Upper lobe of left lung (tissue), 4 donors: ENCODE measurements around the gene DNAH3.

Experiments
- POLR2A ChIP-seq, 4 donors: fragments of 450-650 bp; IDR thresholded peaks; one replicate each; pipeline ENCODE4 v1.5.1; 2016 to 2017; ENCODE audit warnings: antibody characterized with exemption in 4 of 4, mild to moderate bottlenecking in 2 of 4
- TF ChIP-seq, protein P1 (sequence below), 6 experiments: fragments of 450-650 bp in 4 of 6; fragments of 200-600 bp in 2 of 6; sonication (generic) in 2 of 6; IDR thresholded peaks; one replicate each; pipeline ENCODE4 v1.5.1; 2016 to 2019; ENCODE audit warnings: antibody characterized with exemption in 6 of 6

DNA sequence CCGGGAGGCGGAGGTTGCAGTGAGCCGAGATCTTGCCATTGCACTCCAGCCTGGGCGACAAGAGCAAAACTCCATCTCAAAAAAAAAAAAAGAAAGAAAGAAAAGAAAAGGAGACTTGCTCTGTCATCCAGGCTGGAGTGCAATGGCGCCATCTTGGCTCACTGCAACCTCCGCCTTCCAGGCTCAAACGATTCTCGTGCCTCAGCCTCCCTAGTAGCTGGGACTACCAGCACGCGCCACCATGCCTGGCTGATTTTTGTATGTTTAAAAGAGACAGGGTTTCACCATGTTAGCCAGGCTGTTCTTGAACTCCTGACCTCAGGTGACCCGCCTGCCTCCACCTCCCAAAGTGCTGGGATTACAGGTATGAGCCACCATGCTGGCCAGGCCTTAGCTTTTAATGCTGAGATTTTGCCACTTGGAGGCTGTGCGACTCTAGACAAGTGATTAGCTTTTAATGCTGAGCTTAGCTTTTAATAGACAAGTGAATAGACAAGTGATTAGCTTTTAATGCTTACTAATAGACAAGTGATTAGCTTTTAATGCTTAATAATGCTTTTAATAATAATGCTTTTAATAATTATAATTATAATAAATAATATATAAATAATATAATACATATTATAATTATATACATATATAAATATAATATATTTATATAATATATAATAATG, 17.4 kb upstream of the DNAH3 start:
- no peak for TF ChIP-seq POLR2A (IDR thresholded peaks at IDR 0.05)
- TF ChIP-seq, protein P1, sequence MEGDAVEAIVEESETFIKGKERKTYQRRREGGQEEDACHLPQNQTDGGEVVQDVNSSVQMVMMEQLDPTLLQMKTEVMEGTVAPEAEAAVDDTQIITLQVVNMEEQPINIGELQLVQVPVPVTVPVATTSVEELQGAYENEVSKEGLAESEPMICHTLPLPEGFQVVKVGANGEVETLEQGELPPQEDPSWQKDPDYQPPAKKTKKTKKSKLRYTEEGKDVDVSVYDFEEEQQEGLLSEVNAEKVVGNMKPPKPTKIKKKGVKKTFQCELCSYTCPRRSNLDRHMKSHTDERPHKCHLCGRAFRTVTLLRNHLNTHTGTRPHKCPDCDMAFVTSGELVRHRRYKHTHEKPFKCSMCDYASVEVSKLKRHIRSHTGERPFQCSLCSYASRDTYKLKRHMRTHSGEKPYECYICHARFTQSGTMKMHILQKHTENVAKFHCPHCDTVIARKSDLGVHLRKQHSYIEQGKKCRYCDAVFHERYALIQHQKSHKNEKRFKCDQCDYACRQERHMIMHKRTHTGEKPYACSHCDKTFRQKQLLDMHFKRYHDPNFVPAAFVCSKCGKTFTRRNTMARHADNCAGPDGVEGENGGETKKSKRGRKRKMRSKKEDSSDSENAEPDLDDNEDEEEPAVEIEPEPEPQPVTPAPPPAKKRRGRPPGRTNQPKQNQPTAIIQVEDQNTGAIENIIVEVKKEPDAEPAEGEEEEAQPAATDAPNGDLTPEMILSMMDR (IDR thresholded peaks at IDR 0.05): no peak
